ENCODE results near the gene CORO7.

DNA sequence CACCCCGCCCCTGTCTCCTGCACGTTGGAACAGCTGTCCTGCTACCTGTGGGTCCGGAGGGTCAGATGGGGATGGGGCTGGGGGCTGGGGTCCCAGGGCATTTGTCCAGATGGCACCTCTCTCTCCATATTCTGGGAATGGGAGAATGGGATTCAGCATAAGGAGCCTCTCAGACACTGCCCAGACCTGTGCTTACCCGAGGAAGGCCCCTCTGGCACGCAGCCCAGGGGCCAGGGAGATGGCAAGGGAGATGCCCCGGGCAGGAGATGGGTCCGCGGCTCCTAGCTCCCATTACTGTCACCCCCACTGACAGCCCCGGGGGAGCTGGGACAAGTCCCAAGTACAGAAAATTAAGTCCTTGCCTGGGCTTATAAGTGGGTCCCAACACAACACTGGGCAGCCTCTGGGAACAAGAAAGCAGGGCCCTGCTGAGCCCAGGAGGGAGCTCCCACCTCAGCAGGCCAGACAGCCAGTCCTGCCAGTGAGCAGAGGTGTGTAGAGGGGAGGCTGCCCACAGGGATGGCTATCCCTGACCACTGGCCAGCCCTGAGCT lies 43.0 kb downstream of the CORO7 start:
- TF ChIP-seq, protein P1, sequence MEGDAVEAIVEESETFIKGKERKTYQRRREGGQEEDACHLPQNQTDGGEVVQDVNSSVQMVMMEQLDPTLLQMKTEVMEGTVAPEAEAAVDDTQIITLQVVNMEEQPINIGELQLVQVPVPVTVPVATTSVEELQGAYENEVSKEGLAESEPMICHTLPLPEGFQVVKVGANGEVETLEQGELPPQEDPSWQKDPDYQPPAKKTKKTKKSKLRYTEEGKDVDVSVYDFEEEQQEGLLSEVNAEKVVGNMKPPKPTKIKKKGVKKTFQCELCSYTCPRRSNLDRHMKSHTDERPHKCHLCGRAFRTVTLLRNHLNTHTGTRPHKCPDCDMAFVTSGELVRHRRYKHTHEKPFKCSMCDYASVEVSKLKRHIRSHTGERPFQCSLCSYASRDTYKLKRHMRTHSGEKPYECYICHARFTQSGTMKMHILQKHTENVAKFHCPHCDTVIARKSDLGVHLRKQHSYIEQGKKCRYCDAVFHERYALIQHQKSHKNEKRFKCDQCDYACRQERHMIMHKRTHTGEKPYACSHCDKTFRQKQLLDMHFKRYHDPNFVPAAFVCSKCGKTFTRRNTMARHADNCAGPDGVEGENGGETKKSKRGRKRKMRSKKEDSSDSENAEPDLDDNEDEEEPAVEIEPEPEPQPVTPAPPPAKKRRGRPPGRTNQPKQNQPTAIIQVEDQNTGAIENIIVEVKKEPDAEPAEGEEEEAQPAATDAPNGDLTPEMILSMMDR (conservative IDR thresholded peaks at IDR 0.05 in 1 of 2, IDR thresholded peaks at IDR 0.05 in 1 of 2; ENCODE audit: extremely low read depth in 1 of 2, insufficient read depth in 1 of 2, low read depth in 1 of 2, low read length in 2 of 2) = no peak
- TF ChIP-seq EZH2 (IDR thresholded peaks at IDR 0.05; ENCODE audit: borderline replicate concordance, low read length) = no peak
